ENCODE results near the gene HDAC8.
"Not testable (repeated sequence)": the region's sequence is repeated elsewhere in the genome, so short reads cannot be mapped to it uniquely, and the experiment has no call there.

- TF ChIP-seq CTCF (IDR thresholded peaks at IDR 0.05); EP300 (IDR thresholded peaks at IDR 0.05); POLR2A (IDR thresholded peaks at IDR 0.05; ENCODE audit: low read depth): not testable (repeated sequence)
Observed at GRCh38 chrX:72490221-72490620, 82.4 kb downstream of the HDAC8 start.
